NT2/D1 (cell line): ENCODE data around the gene GSTM3.

Source experiments
- SUZ12 ChIP-seq: IDR thresholded peaks from 2 replicates; pipeline ENCODE4 v1.6.1; 2011; ENCODE audit not compliant: insufficient read length, insufficient read depth; ENCODE audit errors: extremely low read depth
- ZNF274 ChIP-seq: IDR thresholded peaks from 2 replicates; pipeline ENCODE4 v1.6.1; 2011; ENCODE audit warnings: mild to moderate bottlenecking, low read depth, low read length

DNA sequence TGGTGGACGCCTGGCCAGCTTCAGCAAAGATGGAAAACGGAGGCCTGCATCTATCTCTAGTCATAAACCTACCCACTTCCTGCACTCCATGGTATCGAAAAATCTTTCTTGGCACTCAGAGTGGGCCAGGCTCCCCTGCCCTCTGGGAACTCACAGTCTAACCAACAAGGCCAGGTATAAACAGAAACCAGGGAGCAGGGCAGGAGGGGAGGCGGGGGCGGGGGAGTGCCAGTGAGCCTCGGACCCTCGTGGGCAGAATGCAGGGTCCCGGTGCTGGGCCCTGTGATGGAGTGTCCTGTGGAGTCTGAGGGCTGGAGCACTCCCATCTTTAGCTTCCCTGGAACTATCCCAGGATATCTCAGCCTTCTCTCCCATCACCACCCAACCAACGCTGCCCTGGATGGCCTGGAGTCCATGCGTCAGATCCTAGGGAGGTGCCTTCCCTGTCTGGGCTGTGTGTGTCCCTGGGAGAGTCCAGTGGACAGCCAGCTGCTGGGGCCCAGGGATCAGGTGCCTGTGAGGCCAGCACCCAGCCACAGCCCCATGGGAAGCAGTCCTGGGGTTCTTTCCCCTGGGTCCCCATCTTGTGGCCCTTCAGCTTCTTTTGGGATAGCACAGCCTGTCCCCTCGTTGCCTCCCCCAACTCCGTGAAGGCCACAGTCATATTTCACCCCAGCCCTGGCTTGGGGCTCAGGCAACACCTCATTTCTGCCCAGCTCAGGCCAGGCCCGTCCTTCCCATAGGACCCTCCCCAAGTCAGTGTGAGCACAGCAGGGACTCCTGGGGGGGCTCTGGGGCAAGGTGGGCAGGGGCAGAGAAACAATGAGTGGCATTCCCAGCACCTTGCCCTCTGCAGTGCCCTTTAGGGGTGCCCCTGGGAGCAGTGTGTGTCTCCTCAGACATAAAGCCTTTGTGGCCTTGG lies 24.0 kb upstream of the GSTM3 start:
- TF ChIP-seq SUZ12 (no peak), ZNF274 (no peak)
